Fibroblast of skin of abdomen (primary cell): ENCODE data around the gene ABCC3.
"Not testable (repeated sequence)": the region's sequence is repeated elsewhere in the genome, so short reads cannot be mapped to it uniquely, and the experiment has no call there.

Experiments used
- DNase-seq: peaks from one replicate; pipeline ENCODE4 v3.0.0-alpha.2; 2013

Gene ABCC3

GRCh38 chr17:50710025-50710424, 75.3 kb downstream of the ABCC3 start:
- no peak for DNase-seq

DNA sequence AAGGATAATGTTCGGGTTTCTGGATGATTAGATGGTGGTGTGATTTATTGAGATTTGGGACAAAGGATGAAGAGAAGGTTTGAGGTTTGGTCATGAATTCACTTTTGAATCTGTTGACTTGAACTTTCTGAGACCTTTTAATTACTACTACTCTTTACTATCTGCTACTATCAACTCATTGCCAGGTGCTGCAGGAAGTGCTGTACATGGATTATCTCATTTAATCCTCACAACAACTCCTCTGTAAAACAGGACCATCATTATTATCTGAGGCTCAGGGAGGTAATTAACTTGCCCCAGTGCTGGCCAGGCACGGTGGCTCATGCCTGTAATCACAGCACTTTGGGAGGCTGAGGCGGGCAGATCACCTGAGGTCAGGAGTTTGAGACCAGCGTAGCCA, 76.0 kb downstream of the ABCC3 start:
- DNase-seq = no peak

DNA sequence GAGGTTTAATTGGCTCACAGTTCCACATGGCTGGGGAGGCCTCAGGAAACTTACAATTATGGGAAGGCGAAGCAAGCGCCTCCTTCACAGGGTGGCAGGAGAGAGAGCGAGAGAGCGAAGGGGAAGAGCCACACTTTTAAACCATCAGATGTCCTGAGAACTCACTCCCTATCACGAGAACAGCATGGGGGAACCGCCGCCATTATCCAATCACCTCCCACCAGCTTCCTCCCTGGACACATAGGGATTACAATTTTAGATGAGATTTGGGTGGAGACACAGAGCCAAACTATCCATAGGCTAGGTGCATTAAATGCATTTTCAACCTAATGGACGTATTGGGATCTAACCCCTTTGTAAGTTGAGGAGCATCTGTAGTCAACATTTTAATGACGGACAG, 78.0 kb downstream of the ABCC3 start:
- DNase-seq = no peak

DNA sequence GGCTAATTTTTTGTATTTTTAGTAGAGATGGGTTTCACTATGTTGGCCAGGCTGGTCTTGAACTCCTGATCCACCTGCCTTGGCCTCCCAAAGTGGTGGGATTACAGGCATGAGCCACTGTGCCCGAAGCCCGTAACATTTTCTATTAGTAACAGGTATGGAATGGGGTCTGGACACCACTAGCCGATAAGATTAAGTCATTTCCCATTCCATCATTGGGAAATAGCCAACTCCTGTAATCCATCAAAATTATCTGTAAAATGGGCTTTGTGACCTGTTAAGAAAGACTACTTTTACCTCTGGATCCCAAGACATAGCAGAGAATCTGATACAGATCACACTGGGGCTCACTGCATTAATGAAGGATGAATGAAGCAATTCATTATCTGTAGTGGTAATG, 80.8 kb downstream of the ABCC3 start:
- no peak for DNase-seq

DNA sequence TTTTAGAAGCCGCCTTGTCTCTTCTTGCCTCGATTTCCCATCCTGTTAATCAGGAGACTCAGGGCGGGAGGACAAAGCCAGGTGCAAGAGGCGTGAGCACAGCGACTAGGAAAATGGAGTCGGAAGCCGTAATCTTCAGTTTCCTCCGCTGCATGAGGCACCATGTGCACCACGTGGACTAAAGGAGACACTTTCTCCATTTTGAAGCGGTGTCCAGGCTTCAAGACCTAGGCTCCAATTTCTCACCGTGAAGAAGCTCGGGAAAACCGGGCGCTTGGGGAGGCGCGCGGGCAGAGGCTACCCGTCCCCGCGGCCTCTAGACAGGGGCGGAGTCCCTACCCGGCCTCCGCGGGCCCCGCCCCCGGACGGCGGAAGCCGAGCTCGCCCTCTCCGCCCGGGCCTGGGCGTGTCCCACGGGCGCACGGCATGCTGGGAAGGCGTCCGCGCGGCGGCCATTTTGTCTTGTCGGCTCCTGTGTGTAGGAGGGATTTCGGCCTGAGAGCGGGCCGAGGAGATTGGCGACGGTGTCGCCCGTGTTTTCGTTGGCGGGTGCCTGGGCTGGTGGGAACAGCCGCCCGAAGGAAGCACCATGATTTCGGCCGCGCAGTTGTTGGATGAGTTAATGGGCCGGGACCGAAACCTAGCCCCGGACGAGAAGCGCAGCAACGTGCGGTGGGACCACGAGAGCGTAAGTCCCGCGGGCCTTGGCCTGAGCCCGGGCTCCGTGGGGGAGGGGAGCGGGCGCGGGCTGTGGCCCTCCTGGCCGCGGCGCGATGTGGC, 84.7 kb downstream of the ABCC3 start, which contains the start of gene LUC7L3:
LUC7L3 (plus strand) TSS at position 460 of the 780 bp plus-strand sequence; CDS start at position 590, 130 bp downstream.
- peak; percentile 94 for DNase-seq

GRCh38 chr17:50719924-50720794, 85.5 kb downstream of the ABCC3 start:
- DNase-seq = no peak

DNA sequence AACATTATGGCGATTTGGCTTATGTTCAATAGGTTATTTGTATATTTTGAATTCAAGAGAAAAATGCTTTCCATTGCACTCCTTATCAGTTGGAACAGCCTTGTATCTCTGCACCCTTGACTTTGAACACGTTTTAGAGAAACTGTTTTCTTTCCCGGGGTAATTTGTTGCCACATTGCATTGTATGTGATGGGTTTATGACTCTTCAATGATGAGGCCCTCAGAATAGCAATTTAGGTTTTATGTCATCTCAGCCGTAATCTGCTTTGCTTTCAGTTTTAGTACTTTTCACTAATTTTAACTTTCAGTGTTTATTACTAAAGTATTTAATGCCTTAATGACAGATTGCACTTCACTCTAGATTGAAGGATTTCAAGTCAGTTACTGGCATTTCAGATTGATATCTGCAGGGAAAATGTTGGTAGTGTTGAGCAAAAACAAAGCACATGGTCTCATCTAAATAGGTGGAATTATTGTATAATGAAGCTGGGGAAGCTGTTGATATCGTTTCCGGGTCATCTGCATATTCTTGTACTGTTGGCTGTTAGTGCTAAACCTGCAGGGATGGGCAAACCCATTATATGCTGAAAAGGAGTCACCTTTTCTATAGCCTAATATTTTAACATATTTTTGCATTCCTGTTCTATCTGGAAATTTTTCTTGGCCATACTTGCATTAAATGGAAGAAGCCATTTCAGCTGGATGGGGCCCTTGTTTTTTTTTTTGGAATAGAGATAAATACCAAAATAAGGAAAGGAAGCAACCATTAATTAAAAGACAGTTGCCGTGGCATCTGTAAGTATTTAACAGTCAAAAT, 86.7 kb downstream of the ABCC3 start:
- DNase-seq = no peak

- DNase-seq = no peak
These were observed 88.1 kb downstream of the ABCC3 start for GRCh38 chr17:50722746-50723145.

DNA sequence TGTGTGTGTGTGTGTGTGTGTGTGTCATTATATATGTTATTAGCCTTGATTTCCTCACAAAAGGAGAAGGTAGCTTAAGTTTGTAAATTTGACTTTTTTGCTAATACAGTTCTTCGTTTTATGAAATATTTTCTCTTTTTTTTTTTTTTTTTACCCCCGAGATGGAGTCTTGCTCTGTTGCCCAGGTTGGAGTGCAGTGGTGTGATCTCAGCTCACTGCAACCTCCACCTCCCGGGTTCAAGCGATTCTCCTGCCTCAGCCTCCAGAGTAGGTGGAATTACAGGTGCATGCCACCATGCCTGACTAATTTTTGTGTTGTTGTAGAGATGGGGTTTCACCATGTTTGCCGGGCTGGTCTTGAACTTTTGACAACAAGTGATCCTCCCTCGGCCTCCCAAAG, 89.9 kb downstream of the ABCC3 start:
- not testable (repeated sequence) for DNase-seq

DNA sequence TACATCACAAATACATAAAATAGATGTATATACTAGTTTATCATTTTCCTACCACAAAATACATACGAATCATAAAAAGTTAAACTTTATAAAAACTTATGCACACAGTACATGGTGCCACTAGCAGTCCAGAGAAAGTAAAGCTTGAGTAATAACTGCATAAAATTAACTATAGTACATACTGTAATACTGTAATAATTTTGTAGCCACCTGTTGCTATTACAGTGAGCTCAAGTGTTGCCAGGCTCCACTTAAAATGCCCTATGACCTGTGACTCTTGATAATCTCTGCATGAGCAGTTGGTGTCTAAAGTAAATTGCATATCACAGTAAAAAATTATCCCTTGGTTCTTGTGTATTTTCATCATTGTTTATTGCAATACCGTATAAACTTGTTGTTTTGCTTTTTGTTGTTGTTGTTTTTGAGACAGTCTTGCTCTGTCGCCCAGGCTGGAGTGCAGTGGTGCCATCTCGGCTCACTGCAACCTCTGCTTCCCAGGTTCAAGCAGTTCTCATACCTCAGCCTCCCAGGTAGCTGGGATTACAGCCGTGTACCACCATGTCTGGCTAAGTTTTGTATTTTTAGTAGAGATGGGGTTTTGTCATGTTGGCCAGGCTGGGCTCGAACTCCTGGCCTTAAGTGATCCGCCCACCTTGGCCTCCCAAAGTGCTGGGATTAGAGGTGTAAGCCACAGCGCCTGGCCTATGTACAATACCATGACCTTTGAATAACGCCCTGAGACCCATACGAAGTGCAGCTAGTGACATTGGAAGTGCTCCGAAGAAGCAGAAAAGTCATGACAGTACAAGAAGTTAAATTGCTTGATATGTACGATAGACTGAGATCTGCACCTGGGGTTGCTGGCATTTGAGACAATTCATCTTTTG, 91.3 kb downstream of the ABCC3 start:
- no peak for DNase-seq

- DNase-seq = no peak
These were observed 93.4 kb downstream of the ABCC3 start for GRCh38 chr17:50728112-50728429.

DNA sequence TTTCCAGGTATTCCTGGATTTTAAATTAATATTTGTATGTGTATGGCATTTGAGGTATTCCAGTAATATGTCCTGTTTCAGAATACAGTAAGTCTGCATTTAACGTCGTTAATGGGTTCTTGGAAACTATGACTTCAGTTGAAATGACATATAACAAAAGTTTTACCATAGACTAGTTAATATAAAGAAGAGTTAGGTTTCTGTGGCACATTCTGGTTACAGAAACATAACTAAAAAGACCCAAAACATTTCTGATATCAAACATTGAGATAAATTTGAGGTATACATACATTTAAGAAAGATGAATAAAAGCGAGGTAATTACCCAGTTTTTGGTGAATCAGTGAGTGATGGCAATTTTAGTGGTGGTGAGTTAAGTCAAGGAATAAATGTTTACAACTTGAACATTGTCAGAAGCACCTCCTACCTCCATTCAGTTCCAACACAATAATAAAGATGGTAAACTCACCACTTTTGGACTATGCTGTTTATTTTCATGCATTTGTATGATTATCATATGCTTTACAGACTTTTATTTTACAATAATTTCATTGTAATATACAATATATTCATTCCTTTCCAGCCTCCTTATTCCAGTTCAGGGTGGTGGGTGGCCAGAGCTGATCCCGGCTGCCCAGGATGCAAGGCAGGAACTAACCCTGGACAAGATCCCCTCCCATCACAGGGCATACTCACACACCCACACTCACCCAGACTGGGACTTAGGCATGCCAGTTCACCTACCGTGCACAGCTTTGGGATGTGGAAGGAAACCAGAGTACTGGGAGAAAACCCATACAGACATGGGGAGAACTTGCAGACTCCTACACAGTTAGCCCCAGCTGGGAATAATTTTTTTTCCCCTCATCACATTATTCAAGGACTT, 94.4 kb downstream of the ABCC3 start:
- DNase-seq = no peak

- no peak for DNase-seq
These were observed 97.1 kb downstream of the ABCC3 start for GRCh38 chr17:50731575-50732460.

DNA sequence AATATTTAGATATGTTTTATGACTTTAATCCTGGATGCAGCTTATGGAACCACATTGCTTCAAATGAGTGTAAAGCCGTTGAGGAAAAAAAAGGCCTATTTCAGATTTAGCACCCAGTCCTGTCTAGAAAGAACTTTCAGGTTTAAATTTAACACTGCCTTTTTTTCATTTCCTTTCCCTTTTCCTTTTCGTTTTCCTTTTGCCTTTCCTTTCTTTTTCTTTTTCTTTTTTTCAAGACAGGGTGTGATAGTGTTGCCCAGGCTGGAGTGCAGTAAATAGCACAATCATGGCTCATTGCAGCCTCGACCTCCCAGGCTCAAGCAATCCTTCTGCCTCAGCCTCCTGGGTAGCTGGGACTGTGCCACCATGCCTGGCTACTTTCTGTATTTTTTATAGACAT, 100.6 kb downstream of the ABCC3 start:
- no peak for DNase-seq

DNA sequence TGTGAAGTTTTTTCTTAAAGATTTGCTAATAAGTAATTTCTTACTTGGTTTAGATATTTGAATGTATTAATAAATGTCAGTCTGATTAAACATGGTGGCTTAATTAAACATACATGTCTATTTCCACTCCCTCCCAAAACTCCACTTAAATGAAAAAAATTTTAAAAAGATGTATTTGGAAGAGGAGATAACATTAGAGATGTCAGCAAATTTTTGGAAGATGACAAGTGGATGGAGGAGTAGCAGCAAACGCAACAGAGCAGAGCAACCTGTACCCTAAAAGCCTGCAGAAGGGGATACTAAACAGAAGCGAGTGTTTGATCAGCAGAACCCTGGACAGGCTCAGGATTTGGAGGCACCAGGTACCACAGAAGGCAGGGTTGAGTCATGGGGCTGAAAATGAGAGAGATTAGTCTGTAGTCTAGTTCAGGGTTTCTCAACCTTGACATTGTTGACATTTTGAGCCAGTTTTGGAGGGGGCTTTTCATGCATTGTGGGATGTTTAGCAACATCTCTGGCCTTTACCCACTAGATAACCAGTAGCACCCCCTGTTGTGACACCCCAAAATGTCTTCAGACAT, 102.5 kb downstream of the ABCC3 start:
- DNase-seq = no peak

DNA sequence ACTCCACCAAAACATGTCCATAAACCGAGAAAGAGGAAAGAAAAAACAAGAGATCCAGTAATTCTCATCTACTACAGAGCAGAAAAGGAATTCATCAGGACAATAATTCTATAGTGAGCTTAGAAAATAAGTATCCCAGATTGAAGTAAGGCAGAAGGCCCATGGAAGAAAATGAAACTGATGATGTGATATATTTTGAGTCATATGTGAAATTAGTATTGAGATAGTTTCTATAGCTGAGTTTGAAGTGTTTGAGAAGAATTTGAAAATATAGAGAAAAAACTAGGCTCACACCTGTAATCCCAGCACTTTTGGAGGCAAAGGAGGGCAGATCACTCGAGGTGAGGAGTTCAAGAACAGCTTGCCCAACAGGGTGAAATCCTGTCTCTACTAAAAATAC, 104.4 kb downstream of the ABCC3 start:
- no peak for DNase-seq
